ENCODE measurements around the gene PSMD1.

DNA sequence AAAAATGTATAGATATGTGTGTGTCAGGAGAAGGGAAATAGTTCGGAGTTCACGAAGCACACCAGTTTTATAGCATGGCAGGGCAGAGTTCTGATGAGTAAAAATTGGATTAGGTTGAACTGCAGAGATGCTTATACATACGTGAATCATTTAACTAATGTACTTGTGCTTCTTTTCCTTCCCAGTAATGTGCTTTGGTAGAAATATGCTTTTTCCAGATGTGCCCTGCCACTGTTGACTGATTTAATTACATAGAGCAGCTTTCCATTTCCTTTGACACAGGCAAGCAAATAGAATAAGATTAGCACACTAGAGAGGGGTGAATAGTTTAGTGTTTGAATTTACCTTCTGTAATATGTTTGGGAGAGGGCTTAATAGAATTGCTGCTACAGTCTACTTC lies 112.8 kb downstream of the PSMD1 start:
- no peak for TF ChIP-seq POLR2A (IDR thresholded peaks at IDR 0.05)
- TF ChIP-seq, protein P1, sequence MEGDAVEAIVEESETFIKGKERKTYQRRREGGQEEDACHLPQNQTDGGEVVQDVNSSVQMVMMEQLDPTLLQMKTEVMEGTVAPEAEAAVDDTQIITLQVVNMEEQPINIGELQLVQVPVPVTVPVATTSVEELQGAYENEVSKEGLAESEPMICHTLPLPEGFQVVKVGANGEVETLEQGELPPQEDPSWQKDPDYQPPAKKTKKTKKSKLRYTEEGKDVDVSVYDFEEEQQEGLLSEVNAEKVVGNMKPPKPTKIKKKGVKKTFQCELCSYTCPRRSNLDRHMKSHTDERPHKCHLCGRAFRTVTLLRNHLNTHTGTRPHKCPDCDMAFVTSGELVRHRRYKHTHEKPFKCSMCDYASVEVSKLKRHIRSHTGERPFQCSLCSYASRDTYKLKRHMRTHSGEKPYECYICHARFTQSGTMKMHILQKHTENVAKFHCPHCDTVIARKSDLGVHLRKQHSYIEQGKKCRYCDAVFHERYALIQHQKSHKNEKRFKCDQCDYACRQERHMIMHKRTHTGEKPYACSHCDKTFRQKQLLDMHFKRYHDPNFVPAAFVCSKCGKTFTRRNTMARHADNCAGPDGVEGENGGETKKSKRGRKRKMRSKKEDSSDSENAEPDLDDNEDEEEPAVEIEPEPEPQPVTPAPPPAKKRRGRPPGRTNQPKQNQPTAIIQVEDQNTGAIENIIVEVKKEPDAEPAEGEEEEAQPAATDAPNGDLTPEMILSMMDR (IDR thresholded peaks at IDR 0.05) = no peak

Data from esophagus squamous epithelium (tissue), 4 donors.